Epithelial cell of prostate (primary cell): ENCODE results near the gene ZHX3.

Experiments
- DNase-seq: peaks from one replicate; pipeline ENCODE4 v3.0.0-alpha.2; 2011; ENCODE audit warnings: low read depth, low spot score
- H3K27ac ChIP-seq: fragments of 450-650 bp; 2 replicates; pipeline ENCODE4 v1.5.1; 2017; ENCODE audit warnings: mild to moderate bottlenecking

The ZHX3 gene

GRCh38 chr20:41166201-41167117 lies 151.1 kb downstream of the ZHX3 start:
- H3K27ac ChIP-seq = no peak overlapping the region
- DNase-seq = no peak

GRCh38 chr20:41165001-41165882 lies 152.3 kb downstream of the ZHX3 start:
- no peak for DNase-seq
- H3K27ac ChIP-seq = no peak overlapping the region

- H3K27ac ChIP-seq = no peak overlapping the region
Measured at GRCh38 chr20:41163821-41164220, 153.7 kb downstream of the ZHX3 start.

GRCh38 chr20:41162396-41162795 lies 155.1 kb downstream of the ZHX3 start:
- no peak overlapping the region for H3K27ac ChIP-seq
- no peak for DNase-seq

More at GRCh38 chr20:41163821-41164220, 153.7 kb downstream of the ZHX3 start:
- DNase-seq = no peak

- DNase-seq = no peak
- H3K27ac ChIP-seq = no peak overlapping the region
Measured at GRCh38 chr20:41161886-41162285, 155.6 kb downstream of the ZHX3 start.

GRCh38 chr20:41160686-41161085 lies 156.8 kb downstream of the ZHX3 start:
- DNase-seq = no peak
- H3K27ac ChIP-seq = no peak overlapping the region

GRCh38 chr20:41159547-41159946 lies 158.0 kb downstream of the ZHX3 start:
- DNase-seq = no peak
- H3K27ac ChIP-seq = no peak overlapping the region

GRCh38 chr20:41158082-41158625 lies 159.4 kb downstream of the ZHX3 start:
- peak overlapping the region; percentile 50 for H3K27ac ChIP-seq
- no peak for DNase-seq

GRCh38 chr20:41155261-41155660 lies 162.3 kb downstream of the ZHX3 start:
- no peak overlapping the region for H3K27ac ChIP-seq
- no peak for DNase-seq

- DNase-seq = no peak
- H3K27ac ChIP-seq = no peak overlapping the region
Measured at GRCh38 chr20:41154436-41155176, 162.9 kb downstream of the ZHX3 start.

- DNase-seq = no peak
- H3K27ac ChIP-seq = no peak overlapping the region
Measured at GRCh38 chr20:41152108-41152757, 165.3 kb downstream of the ZHX3 start.

GRCh38 chr20:41151134-41151869 lies 166.2 kb downstream of the ZHX3 start:
- H3K27ac ChIP-seq = no peak overlapping the region
- no peak for DNase-seq

- no peak for DNase-seq
- H3K27ac ChIP-seq = no peak overlapping the region
Measured at GRCh38 chr20:41150664-41151063, 166.9 kb downstream of the ZHX3 start.

- no peak overlapping the region for H3K27ac ChIP-seq
- DNase-seq = no peak
Measured at GRCh38 chr20:41148942-41149341, 168.6 kb downstream of the ZHX3 start.

GRCh38 chr20:41147767-41148191 lies 169.8 kb downstream of the ZHX3 start:
- no peak overlapping the region for H3K27ac ChIP-seq
- DNase-seq = no peak

- no peak overlapping the region for H3K27ac ChIP-seq
- DNase-seq = no peak
Measured at GRCh38 chr20:41145821-41146620, 171.5 kb downstream of the ZHX3 start.

- DNase-seq = no peak
- H3K27ac ChIP-seq = no peak overlapping the region
Measured at GRCh38 chr20:41145317-41145716, 172.2 kb downstream of the ZHX3 start.

GRCh38 chr20:41143354-41143753 lies 174.2 kb downstream of the ZHX3 start:
- H3K27ac ChIP-seq = no peak overlapping the region

More at GRCh38 chr20:41143354-41143753, 174.2 kb downstream of the ZHX3 start:
- DNase-seq = no peak
